Urinary bladder (tissue), 4 donors: ENCODE measurements around the gene IPMK. TPM values are rescaled to one million over a fixed set of nuclear protein-coding genes. Genes with fewer than 3 reads are reported as not detected.
"Not testable (repeated sequence)": the region's sequence is repeated elsewhere in the genome, so short reads cannot be mapped to it uniquely, and the experiment has no call there.

Source experiments
- DNase-seq: peaks from one replicate; pipeline ENCODE4 v3.0.0-alpha.2; 2015; ENCODE audit errors: extremely low spot score
- H3K27ac ChIP-seq: one replicate; pipeline ENCODE4 v1.5.1; 2013; ENCODE audit warnings: low read depth, mild to moderate bottlenecking, moderate library complexity
- H3K36me3 ChIP-seq: one replicate; pipeline ENCODE4 v1.6.1; 2013; ENCODE audit warnings: mild to moderate bottlenecking, moderate library complexity; ENCODE audit not compliant: insufficient read depth
- H3K4me1 ChIP-seq: one replicate; pipeline ENCODE4 v1.6.1; 2013; ENCODE audit warnings: mild to moderate bottlenecking, moderate library complexity; ENCODE audit not compliant: insufficient read depth
- H3K4me3 ChIP-seq: one replicate; pipeline ENCODE4 v1.5.1; 2013; ENCODE audit warnings: low read depth, low read length
- WGBS: extraction: QIAGEN DNeasy Blood & Tissue Kit; methylation state at CpG from one replicate; pipeline ENCODE4 v1.1.7; 2013; 5-methylcytosine and 5-hydroxymethylcytosine counted together
- polyA plus RNA-seq: library from polyadenylated mRNA; stranded (reverse); fragments of 200-250 nt; gene quantifications from one replicate; pipeline ENCODE4 v1.2.3, GENCODE V29; 2013
- total RNA-seq: library from RNA; depleted of rRNA; stranded (reverse); fragments of >200 nt; gene quantifications from one replicate; pipeline ENCODE4 v1.2.3, GENCODE V29; 2014
- donor health status: healthy with polysubstance abuse.
- donor health status: healthy.

Gene IPMK
- total and polyA plus RNA-seq, 2 donors, result 3.0 to 14.8 TPM

GRCh38 chr10:58177362-58177947 lies 90.2 kb downstream of the IPMK start:
- no peaks in the 10 kb centered on the region for H3K4me1 ChIP-seq
- no peak for DNase-seq
- 15% methylated on average over 3 of the region's 3 CpGs for WGBS
- no peak overlapping the region for H3K4me3 ChIP-seq
- H3K27ac ChIP-seq, result no peak overlapping the region
- no peaks in the 10 kb centered on the region for H3K36me3 ChIP-seq

DNA sequence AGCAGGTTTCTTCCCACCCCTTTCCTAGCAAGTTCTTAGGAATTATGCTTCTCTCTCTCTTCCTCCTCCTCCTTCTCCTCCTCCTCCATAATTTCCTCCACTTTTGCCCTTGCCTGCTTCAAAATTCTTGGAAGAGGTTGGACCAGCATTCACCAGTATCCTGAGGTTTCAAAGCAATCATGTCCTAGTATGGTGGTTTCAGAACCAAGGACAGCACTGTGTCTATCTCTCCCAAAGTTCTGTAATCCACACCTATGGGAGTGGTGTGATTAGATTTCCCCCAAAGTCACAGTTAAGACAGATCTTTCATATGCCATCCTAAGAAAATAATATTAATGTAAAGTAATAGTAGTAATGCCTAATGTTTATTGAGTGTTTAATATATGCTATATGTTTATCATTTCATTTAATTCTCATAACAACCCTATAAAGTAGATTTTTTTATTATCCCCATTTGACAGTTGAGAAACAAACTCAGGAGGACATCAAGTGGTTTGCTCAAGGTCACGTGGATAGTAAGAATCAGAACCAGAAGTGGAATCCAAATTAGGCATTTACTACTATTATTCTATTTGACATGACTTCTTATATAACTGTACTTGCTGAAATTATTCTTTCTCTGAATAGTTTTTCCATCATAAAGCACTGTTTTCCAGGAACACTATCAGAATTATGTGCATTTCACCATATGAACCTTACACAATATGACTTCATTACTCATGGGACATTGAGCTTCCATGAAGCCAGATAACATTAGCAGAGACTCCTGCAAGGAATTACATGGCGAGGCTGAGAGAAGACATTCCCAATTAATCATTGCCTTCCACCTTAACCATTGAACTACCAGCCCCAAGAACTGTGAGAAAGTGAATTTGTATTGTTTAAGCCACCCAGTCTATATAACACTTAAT lies 91.4 kb downstream of the IPMK start:
- Histone ChIP-seq H3K4me1 (no peaks in the 10 kb centered on the region), H3K27ac (no peak overlapping the region), H3K4me3 (no peak overlapping the region), H3K36me3 (no peaks in the 10 kb centered on the region)
- DNase-seq, result no peak
- 21% methylated on average over 2 of the region's 2 CpGs for WGBS

GRCh38 chr10:58174831-58175230 lies 92.9 kb downstream of the IPMK start:
- no peak for DNase-seq
- H3K4me3 ChIP-seq, result no peak overlapping the region
- 90% methylated on average over 5 of the region's 5 CpGs for WGBS
- H3K27ac ChIP-seq, result no peak overlapping the region
- H3K4me1 ChIP-seq, result no peaks in the 10 kb centered on the region
- H3K36me3 ChIP-seq, result no peaks in the 10 kb centered on the region

DNA sequence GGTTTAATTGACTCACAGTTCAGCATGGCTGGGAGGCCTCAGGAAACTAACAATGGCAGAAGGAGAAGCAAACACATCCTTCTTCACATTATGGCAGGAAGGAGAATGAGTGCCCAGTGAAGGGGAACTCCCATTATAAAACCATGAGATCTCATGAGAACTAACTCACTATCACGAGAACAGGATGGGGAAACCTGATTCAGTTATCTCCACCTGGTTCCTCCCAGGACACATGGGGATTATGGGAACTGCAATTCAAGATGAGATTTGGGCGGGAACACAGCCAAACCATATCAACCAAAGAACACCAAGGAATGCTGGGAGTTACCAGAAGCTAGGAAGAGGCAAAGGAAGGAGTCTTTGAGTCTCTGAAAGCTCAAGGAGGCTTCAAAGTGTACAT lies 94.3 kb downstream of the IPMK start:
- 65% methylated on average over 2 of the region's 2 CpGs for WGBS
- no peak overlapping the region for H3K27ac ChIP-seq
- H3K4me3 ChIP-seq, result no peak overlapping the region
- no peaks in the 10 kb centered on the region for H3K36me3 ChIP-seq
- H3K4me1 ChIP-seq, result no peaks in the 10 kb centered on the region
- no peak for DNase-seq

DNA sequence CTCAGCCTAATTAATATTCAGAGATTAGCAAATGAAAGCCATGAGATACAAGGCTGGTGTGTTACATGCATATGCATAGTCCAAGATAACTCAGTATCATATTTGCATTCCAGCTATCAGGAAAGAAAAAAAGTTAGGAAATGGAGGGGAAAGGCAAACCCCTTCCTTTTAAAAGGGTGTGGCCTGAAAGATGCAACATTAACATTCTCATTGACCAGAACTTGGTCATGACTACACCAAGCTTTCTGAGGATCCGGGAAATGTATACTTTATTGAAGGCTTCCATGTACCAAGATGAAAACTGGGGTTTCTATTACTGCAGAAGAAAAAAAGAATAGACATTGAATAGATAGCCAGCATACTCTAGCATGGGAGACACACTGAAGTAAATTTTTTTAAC lies 96.5 kb downstream of the IPMK start:
- Histone ChIP-seq H3K4me3 (no peak overlapping the region), H3K27ac (no peak overlapping the region), H3K4me1 (no peaks in the 10 kb centered on the region), H3K36me3 (no peaks in the 10 kb centered on the region)
- WGBS, result 82% methylated on average over 1 of the region's 1 CpG
- DNase-seq, result no peak

GRCh38 chr10:58164517-58164916 lies 103.2 kb downstream of the IPMK start:
- DNase-seq, result no peak
- H3K4me3 ChIP-seq, result no peak overlapping the region
- no peak overlapping the region for H3K27ac ChIP-seq
- WGBS, result 92% methylated on average over 4 of the region's 4 CpGs
- no peaks in the 10 kb centered on the region for H3K36me3 ChIP-seq
- H3K4me1 ChIP-seq, result no peaks in the 10 kb centered on the region

GRCh38 chr10:58158806-58159205 lies 108.9 kb downstream of the IPMK start:
- WGBS, result 60% methylated on average over 4 of the region's 4 CpGs
- no peak overlapping the region for H3K27ac ChIP-seq
- no peaks in the 10 kb centered on the region for H3K4me1 ChIP-seq
- DNase-seq, result no peak
- no peak overlapping the region for H3K4me3 ChIP-seq
- no peaks in the 10 kb centered on the region for H3K36me3 ChIP-seq

- DNase-seq, result no peak
- H3K4me3 ChIP-seq, result no peak overlapping the region
- WGBS, result 75% methylated on average over 7 of the region's 7 CpGs
- no peaks in the 10 kb centered on the region for H3K4me1 ChIP-seq
- no peak overlapping the region for H3K27ac ChIP-seq
- no peaks in the 10 kb centered on the region for H3K36me3 ChIP-seq
Observed at GRCh38 chr10:58157076-58157766, 110.5 kb downstream of the IPMK start.

DNA sequence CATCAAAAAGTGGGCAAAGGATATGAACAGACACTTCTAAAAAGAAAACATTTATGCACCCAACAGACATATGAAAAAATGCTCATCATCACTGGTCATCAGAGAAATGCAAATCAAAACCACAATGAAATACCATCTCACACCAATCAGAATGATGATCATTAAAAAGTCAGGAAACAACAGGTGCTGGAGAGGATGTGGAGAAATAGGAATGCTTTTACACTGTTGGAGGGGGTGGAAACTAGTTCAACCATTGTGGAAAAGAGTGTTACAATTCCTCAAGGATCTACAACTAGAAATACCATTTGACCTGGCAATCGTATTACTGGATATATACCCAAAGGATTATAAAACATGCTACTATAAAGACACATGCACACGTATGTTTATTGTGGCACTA lies 111.8 kb downstream of the IPMK start:
- H3K27ac ChIP-seq, DNase-seq, H3K4me3 ChIP-seq, H3K36me3 ChIP-seq, H3K4me1 ChIP-seq: not testable (repeated sequence)
- WGBS, result 92% methylated on average over 2 of the region's 2 CpGs

GRCh38 chr10:58153751-58154150 lies 113.9 kb downstream of the IPMK start:
- no peak for DNase-seq
- no peak overlapping the region for H3K4me3 ChIP-seq
- H3K36me3 ChIP-seq, result no peaks in the 10 kb centered on the region
- WGBS, result 80% methylated on average over 1 of the region's 1 CpG
- H3K27ac ChIP-seq, result no peak overlapping the region
- H3K4me1 ChIP-seq, result no peaks in the 10 kb centered on the region

DNA sequence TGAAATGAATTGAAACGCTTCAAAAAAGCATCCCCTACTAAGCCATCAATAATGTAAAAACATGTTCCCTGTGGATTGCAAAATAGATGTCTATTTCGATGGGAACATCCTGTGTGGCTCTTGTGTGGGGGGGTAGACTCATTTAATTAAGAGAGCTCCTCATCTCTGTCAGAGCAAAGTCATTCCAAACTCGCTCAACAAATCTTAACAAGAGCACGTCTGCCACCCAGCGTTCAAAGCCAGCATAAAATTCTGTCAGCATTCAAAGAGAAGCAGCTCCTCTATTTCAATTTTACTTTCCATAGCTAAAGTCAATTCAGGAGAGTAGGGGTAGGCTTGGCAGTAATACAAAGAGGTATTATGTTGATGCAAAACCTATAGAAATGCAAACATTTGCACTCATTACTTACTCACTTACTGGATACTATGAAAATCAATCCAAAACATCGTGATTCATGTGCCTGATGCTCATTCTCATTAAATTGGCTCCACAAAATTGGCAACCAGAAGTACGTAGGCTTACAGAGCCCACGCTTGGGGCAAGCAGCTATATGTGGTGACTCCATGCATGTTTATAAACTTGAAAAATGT lies 114.9 kb downstream of the IPMK start:
- WGBS, result 31% methylated on average over 8 of the region's 8 CpGs
- Histone ChIP-seq H3K36me3 (no peaks in the 10 kb centered on the region), H3K4me3 (no peak overlapping the region), H3K4me1 (no peaks in the 10 kb centered on the region), H3K27ac (no peak overlapping the region)
- no peak for DNase-seq

GRCh38 chr10:58150290-58150689 lies 117.4 kb downstream of the IPMK start:
- Histone ChIP-seq H3K4me3 (no peak overlapping the region), H3K36me3 (no peaks in the 10 kb centered on the region), H3K4me1 (no peaks in the 10 kb centered on the region), H3K27ac (no peak overlapping the region)
- no peak for DNase-seq
- 56% methylated on average over 1 of the region's 1 CpG for WGBS

GRCh38 chr10:58143944-58144343 lies 123.8 kb downstream of the IPMK start:
- Histone ChIP-seq H3K36me3 (no peaks in the 10 kb centered on the region), H3K4me3 (no peak overlapping the region), H3K27ac (no peak overlapping the region), H3K4me1 (no peaks in the 10 kb centered on the region)
- DNase-seq, result no peak
